HG03457 (cell line): ENCODE measurements around the gene UPK2.

Source experiments
- ATAC-seq: cut with Tn5 transposase; IDR thresholded peaks from one replicate; pipeline ENCODE4 v1.9.1; 2021; ENCODE audit warnings: moderate number of reproducible peaks; ENCODE audit not compliant: unreplicated experiment

Gene UPK2

DNA sequence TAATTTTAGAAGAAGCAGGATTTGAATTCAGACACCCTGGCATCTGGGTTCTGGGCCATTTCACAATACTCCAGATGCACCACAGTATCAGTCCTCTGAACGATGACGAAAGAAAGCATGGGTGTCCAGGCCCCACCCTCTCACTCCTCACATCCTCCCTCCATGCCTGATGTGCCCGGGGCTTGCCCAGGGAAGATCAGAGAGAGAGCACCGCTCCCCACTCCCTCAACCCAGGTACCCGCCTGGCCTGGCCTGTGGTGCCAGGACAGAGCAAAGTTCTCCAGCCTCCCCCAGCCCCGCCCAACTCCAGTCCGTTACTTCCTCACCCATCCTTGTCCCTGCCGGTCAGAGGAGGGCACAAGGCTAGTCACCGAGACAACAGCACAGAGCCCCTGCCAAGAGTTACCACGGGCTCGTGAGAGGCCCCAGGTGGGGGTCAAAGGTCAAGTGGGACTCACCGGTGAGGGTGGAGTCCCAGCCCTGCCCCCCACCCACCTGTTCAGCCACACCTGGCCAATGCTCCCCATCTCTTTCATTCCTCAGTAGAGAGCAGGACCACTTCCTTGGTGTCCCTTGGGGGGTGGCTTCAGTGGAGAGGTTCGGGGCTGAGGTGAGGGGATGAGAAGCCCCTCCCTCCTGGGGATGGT is 38.5 kb upstream of the UPK2 start:
- no peak for ATAC-seq

DNA sequence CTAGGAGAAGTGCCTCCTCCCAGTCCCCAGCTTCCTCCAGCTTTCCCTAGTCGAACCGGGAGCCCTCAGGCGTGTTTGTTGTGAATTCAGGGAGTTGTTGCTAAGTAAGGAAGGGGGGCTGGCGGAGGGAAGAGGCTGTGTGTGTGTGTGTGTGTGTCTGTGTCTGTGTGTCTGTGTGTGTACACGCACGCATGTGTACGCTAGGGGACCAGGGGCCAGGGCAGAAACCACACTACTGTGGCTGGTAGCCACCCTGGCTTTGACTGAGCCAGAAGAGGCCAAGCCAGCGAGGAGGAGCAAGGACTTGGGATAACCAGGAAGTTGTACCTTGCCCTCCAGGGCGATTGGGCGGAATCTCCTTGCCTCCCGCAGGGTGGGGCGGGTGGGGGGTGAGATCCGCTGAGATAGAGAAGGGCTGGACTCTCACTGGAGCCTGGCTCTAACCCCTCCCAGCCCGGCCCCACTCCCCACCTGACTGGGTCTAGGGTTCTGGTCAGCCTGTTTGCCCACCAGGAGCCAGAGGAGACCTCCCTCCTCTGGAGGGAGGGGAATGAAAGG is 37.9 kb upstream of the UPK2 start:
- ATAC-seq, result no peak

DNA sequence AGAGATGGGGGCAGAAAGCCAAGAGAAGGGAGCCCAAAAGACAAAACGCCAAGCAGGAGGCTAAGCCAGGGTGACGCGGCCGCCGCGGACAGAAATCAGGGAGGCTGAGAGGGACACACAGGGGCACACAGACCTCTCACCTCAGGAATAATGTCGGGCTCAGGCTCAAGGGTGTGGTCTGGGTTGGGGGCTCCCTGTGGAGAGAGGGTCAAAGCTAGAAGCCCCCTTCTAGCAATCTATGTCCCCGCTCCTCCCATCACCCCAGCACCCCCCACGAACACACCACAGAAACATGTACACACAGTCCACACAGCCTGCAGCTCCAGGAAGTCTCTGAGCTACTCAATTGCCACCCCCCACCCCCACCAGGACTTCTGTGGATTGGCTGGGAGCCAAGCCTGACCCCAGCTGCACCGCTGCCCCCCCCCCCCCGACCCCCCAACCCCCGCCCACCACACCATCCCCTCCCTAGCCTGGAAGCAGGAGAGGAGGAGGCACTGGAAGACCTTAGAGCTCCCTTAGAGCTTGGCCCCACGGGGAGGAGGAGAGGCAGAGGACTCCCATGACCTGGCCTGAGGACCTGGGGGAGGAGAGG is 37.3 kb upstream of the UPK2 start:
- ATAC-seq, result no peak

- no peak for ATAC-seq
Observed at GRCh38 chr11:118921121-118921928, 34.8 kb upstream of the UPK2 start.

DNA sequence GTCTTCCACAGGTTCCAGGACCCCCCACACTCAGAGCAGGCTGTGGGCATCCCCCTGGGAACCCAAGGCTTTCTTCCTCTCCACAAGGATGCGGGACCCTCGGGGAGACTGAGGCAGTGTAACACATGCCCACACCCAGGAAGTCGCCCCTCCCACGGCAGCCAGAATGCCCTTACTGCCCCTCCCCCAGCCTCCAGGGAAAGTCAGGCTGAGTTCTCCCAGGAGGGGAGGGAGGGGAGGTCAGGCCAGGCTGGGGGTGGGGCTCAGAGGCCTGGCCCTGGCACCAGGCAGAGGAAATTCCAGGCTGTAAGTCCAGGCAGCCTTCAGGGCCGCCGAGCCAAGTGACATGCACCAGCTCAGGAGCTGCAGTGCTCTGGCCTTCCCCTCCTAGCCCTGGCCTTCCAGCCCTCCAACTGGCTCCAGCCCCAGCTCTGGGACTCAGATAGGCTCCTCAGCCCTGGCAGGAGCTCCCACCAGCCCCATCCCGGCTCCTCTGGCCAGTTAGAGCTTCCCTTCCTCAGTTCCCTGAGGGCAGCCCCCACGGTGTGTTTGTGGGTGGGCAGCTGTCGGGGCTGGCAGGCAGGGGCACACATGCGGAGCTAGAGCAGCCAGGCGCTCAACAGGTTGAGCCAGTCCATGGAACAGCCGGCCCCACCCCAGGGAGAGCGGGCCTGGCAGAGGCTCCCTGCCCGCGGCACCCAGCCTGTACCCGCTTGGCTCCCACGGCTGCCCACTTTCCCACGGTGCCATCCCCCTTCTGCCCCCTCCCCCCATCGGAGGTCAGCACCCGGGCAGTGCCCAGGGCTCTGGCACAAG is 34.0 kb upstream of the UPK2 start:
- no peak for ATAC-seq

DNA sequence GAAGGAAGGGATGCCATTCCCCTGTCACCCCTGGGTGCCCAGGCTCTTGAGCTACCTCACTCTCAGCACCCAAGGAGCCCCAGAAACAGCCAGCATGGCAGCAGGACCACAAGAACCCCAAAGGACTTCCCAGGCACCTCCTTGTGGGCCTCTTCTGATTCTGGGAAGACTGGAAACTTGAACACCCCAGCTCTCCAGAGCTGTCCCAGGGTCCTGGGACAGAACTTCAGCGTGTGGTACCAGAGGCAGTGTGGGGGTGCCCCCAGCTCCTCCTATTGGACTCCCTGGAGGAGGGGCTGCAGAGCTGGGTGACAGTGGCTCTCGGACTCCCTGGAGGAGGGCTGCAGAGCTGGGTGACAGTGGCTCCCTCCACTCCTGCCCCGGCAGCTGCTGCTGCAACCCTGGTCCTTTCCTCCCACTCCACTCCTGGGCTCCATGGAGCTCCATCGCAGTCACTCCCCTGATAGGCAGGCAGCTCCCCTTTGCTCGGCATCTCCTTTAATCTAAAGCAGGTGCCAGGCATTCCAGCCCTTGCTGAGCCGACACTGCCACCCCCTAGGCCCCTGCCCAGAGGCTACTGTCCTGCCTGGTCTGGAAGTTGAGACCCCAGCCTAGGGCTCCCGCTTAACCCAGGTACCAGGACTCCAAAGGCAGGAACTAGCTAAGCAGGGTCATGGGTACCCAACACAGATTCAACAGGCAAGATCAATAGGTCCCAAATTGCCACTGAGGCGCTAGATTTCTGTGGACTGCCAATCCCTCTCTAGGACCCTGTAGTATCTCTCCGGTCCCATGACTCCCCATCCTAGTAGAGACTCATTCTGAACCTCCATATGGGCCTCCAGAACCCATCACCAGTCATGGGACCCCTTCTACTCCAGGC is 33.1 kb upstream of the UPK2 start:
- ATAC-seq, result no peak

GRCh38 chr11:118923721-118924587 is 32.1 kb upstream of the UPK2 start:
- no peak for ATAC-seq

GRCh38 chr11:118924591-118925585 is 31.2 kb upstream of the UPK2 start:
- ATAC-seq, result no peak

DNA sequence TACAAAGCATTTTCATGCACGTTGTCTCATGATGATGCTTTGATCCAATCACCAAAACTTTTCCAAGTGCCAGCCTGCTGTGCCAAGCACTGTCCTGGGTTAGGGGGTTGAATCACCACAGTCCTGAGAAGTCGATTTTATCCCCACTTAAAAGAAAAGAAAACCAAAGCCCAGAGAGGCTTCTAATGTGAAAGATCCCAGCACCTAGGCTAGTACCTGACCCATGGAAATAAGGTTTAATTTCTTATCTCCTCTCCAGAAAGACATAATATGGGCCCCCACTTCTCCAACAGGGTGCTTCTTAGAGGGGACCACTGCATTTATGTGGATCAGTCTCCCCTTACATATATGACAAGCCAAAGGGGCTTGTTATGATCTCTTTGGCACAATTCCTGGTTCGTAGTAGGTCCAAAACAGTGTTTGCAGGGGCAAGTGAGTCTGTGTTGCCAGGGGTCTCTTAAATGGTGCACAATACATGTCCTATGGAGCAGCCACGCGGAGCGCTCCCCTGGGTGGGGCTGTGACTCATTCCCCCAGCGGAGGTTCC is 28.5 kb upstream of the UPK2 start:
- no peak for ATAC-seq

- no peak for ATAC-seq
Observed at GRCh38 chr11:118928101-118928869, 27.8 kb upstream of the UPK2 start.

GRCh38 chr11:118928870-118929500 is 27.1 kb upstream of the UPK2 start:
- ATAC-seq, result no peak

DNA sequence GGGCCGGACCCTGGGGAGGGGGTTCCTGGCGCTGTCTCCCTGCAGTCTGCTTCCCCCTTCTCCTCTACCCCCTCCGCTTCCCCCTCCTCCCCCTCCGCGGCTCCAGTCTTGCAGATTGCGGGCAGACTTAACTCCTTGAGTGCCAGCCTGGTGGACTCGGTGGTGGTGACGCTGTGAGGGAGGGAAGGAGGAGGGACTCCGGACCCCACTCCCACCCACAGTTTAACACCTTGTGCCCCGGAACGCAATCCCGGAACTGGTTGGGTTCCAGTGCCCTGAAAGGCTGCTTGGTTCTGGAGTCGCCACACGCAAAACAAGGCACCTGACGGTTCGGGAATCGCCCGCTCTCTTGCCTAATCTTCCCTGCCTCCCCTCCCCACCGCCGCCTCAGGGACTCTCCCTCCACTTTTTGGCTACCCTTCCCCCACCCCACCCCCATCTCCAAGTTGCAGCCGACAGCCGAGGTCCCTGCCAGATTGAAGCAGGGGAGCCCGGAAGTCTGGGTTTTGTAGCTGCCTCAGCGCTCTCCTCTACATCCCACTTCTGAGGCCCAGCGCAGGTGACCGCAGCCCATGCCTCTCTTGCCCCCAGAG is 26.5 kb upstream of the UPK2 start:
- no peak for ATAC-seq

- no peak for ATAC-seq
Observed at GRCh38 chr11:118930094-118930712, 25.9 kb upstream of the UPK2 start.

- ATAC-seq, result no peak
Observed at GRCh38 chr11:118931571-118931970, 24.5 kb upstream of the UPK2 start.

GRCh38 chr11:118933486-118933885 is 22.6 kb upstream of the UPK2 start:
- no peak for ATAC-seq

DNA sequence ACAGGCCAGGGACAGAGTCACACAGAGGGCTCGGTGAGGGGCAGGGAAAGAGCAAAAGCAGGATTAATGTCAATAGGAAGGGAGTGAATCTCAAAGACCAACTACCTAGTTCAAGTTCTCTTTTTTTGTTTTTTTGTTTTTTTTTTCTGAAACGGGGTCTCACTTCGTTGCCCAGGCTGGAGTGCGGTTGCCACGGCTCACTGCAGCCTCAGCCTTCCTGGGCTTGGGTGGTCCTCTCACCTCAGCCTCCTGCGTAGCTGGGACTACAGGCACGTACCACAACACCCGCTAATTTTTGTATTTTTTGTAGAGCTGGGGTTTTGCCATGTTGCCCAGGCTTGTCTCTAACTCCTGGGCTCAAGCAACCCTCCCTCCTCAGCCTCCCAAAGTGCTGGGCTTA is 20.7 kb upstream of the UPK2 start:
- ATAC-seq, result no peak
